PFSK-1 (cell line): Measurements from ENCODE around the gene COL24A1.

ENCODE experiments used
- POLR2AphosphoS5 ChIP-seq: IDR thresholded peaks from 2 replicates; pipeline ENCODE4 v1.6.1; 2012; ENCODE audit warnings: low read depth, mild to moderate bottlenecking, control low read depth, low read length, moderate library complexity
- REST ChIP-seq, 2 experiments: IDR thresholded peaks; 2 replicates each; pipeline versions ENCODE4 v1.6.1 to v1.8.0; 2011 to 2012; ENCODE audit warnings: low read depth in 2 of 2, low read length in 2 of 2, control low read depth in 1 of 2, inconsistent platforms in 1 of 2, mild to moderate bottlenecking in 1 of 2, moderate library complexity in 1 of 2; ENCODE audit not compliant: insufficient read depth in 1 of 2
- SIN3A ChIP-seq: IDR thresholded peaks from 2 replicates; pipeline ENCODE4 v1.6.1; 2012; ENCODE audit warnings: mild to moderate bottlenecking, low read length, moderate library complexity, borderline replicate concordance; ENCODE audit not compliant: insufficient read depth

- TF ChIP-seq REST (IDR thresholded peaks at IDR 0.05; ENCODE audit: insufficient read depth in 1 of 2, low read depth in 2 of 2, low read length in 2 of 2) (no peak), SIN3A (no peak), POLR2AphosphoS5 (no peak)
Observed at GRCh38 chr1:86169625-86170024, 13.1 kb upstream of the COL24A1 start.
